Left forelimb (tissue), 1 donor: ENCODE data around the gene PRKN.

Source experiments
- DNase-seq: peaks from one replicate; pipeline ENCODE4 v3.0.0-alpha.2; 2018; ENCODE audit warnings: low spot score

The PRKN gene

GRCh38 chr6:161376367-161376766 is 1351.2 kb downstream of the PRKN start:
- no peak for DNase-seq

DNA sequence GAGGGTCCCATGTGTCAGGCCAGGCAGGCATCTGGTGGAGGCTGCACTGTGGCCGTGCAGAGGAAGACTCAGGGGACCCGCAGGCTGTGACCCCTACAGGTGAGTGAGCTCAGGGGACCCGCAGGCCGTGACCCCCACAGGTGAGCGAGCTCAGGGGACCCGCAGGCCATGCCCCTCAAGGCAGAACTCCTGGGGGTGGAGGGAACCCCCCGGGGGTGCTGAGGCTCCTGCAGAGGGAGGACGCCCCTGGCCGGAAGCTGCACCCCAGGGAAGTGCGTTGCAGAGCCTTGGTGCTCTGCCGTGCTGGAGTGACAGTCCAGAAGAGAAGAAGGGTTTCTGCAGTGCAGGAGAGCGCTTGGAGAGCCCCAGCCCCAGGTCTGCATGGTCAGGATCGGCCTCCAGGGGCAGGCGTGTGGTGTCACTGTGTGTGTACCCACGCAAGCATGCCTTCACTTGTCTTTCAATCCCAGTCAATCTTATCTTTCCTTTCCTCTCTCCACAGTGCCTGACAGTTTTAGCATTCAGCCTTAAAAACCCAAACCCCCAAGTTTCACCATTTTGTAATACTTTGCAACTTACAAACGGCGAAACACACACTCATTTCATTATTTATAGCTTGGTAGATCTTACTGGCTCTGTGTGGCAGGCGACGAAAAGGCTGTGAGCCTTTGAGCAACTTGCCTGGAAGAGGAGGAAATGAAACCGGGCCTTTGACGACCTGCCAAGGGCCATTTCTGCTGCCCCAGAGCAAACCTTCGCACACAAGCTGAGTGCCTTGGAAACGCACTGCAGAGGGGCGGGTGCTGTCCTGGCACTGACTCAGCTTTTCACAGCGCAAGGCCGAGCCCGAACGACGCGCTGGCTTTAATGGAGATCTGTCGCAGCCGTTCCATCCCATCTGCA is 1352.3 kb downstream of the PRKN start:
- peak; percentile 72 for DNase-seq

DNA sequence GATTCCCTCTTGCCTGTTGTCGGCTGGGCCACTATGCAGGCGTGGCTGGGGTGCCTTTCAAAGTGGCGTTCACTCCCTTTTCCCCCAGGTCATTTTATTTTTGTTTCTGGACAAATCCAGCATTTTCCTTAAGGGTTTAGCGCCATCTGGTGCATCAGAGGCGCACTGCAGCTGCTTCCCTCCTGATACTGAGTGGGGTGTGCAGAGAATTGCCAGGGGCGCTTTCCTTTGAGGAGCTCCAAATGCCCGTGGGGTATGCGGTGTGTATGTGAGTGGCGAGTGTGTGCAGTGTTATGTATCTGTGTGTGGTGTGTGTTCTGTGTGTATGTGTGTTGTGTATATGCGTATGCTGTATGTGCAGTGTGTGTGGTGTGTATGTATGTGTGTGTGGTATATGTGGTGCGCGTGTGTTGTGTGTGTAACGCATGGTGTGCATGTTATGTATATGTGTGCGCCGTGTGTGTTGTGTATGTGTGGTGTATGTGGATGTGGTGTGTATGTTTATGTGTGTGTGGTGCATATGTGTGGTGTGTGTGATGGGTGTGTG is 1353.6 kb downstream of the PRKN start:
- peak; percentile 77 for DNase-seq

- no peak for DNase-seq
These were observed 1355.2 kb downstream of the PRKN start for GRCh38 chr6:161372422-161372793.

GRCh38 chr6:161370880-161371279 is 1356.7 kb downstream of the PRKN start:
- peak; percentile 73 for DNase-seq

DNA sequence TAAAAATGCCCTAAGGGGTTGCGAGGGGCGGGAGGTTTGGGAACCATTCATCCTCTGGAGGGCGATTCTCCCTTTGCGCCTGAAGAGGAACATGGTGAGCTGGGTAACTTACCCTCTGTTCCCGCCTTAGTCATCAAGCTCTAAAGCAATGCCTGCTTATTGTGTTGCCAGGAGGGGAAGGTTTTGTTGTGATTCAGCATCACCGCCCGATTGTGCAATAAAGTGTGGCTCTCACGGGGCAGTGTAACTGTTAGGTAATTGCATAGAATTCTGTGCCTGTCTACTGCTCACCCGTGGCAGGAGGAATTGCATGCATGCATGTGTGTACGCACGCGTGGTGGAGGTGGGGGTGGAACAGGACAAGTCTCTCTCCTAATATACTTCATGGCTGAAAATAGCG is 1358.2 kb downstream of the PRKN start:
- DNase-seq: no peak

GRCh38 chr6:161368514-161368913 is 1359.1 kb downstream of the PRKN start:
- DNase-seq: no peak

GRCh38 chr6:161367472-161367871 is 1360.1 kb downstream of the PRKN start:
- no peak for DNase-seq

- DNase-seq: no peak
These were observed 1361.2 kb downstream of the PRKN start for GRCh38 chr6:161366301-161366923.

- no peak for DNase-seq
These were observed 1361.9 kb downstream of the PRKN start for GRCh38 chr6:161365633-161366032.

DNA sequence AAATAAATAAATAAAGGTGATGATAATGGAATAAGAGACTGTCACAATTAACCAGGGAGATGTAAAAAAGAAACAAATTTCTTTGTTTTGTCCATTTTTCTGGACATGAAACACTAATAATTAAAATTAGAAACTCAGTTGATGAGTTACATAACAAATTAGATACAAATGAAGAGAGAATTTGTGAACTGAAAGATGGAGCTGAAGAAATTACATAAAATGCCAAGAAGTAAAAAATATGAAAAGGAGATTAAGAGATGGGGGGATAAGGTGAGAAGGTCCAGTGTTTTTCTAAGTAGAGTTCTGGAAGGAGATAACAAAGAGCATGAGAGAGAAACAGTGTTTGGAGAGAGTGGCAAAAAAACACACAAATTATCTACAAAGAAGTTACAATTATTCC is 1364.3 kb downstream of the PRKN start:
- no peak for DNase-seq

DNA sequence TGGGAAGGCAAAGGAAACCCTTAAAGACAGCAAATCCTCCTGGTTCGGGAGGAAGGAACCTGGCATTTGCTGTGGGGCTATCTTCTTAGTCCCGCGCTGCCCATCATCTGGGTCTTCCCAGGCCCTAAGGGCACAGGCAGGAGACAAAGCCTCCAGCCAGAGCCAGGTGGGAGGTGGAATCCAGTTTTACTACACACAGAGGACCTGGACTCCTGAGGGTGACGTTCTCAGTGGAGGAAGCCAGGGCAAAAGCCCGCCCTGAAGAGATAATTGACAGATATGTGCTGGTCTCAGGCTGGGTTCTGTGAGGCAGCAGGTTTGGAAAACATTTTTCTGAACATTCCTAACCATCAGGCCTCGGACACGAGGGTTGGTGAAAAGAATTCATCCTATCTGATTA is 1365.3 kb downstream of the PRKN start:
- no peak for DNase-seq

DNA sequence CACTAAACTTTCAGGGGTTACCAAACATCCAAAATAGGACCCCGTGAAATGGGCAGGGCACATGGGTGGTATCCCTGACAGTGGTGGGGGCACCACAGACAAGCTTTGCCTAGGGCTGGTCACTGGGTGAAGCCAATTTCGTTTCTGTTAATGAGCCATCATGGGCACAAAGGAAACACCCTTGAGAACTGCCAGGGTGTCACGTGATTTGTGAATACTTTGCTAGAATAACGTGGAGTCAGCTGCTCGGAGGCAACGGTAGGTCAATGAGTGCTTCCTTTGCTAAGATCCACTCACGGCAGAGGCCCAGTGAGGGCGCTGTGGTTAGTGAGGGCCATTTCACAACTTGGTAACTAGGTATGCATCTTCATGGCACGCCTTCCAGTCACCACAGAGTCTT is 1366.0 kb downstream of the PRKN start:
- DNase-seq: no peak

DNA sequence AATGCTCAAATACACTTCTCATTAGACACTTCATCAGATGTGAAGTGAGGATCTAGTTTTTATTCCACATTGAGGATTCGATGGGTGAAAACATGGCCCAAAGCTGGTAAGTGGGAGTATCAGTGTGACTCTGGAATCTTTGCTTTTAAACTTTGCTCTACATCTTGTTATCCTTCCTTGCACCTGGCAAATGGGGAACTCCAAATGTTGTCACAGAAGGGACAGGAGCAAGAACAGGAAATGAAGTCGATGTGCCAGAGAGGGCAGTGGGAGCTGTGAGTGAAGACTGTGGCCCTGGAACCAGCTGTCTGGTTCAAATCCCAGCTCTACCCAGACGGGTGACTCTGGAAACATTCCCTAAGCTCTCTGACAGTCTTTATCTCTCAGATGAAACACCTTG is 1367.0 kb downstream of the PRKN start:
- no peak for DNase-seq

DNA sequence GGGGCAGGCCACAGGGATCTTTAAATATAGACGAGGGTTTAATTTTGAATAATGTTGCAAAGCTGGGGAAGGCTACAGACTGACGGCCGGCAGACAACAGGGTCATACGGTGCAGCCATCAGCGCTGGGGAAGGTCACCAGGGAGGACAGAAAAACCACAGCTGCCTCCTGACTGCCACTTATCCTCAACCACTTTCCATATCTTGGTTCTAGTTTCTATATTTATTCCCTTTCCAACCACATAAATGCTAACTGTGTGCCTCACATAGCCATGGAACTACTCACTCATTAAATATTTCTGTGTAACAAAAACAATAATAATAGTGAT is 1368.0 kb downstream of the PRKN start:
- DNase-seq: no peak

GRCh38 chr6:161356167-161356854 is 1371.3 kb downstream of the PRKN start:
- DNase-seq: no peak

DNA sequence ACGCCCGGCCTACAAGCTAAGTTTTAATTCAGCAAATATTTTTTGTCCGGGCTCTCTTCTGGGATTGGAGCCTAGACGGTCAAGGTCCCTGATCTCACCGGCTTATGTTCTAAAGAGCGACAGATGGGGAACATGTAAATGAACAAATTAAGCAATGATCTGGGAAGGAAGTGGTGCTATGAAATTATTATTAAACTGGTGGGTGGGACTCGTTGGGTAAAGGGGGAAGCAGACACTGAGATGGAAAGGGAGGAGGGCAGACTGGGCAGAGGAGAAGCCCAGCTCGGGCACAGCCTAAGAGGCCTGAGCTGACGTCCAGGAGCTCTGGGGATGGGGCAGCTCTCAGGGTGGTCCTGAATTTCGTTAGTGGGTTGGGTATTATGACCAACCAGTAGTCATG is 1371.9 kb downstream of the PRKN start:
- no peak for DNase-seq

DNA sequence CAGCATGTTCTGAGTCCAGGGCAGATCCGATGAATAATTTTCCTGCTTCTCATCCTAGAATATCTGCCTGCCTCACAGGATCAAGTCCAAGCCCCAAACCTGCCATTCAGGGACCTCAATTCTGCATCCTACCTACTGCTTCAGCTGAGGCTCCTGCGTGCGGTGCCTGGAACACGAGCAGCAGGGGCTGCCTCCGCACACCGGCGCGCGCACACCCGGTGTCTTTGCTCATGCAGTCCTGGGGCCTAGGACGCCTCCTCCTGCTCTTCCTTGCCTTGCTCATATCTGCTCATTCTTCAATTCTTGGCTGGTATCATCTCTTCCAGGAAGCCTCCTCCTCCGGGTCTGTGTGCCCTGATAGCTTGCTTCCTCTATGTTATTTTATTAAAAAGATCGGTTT is 1372.6 kb downstream of the PRKN start:
- no peak for DNase-seq

GRCh38 chr6:161354276-161354840 is 1373.2 kb downstream of the PRKN start:
- DNase-seq: no peak

- no peak for DNase-seq
These were observed 1374.4 kb downstream of the PRKN start for GRCh38 chr6:161353208-161353613.

GRCh38 chr6:161351858-161352257 is 1375.7 kb downstream of the PRKN start:
- no peak for DNase-seq

GRCh38 chr6:161349886-161350285 is 1377.7 kb downstream of the PRKN start:
- no peak for DNase-seq

DNA sequence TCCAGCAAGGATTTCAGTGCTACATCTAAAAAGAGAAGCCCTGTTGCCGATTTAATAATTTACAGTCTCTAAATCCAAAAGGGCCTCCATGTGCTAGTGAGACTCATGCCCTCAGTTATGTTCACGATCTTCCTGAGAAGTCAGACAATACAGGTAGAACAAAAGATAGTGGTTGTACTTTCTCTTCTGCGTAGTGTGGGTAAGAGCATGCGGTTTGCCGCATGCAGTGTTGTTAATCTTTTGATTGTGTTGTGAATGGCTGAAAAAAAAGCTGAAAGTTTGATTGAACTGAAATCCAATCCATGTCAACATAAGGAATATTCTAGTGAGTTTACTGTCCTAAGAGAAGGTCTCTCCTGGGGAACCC is 1379.0 kb downstream of the PRKN start:
- DNase-seq: no peak
